D721Med (cell line): ENCODE data around the gene MXD4.

ENCODE experiments used
- DNase-seq: peaks from one replicate; pipeline ENCODE4 v3.0.0; 2011; ENCODE audit warnings: low spot score; ENCODE audit not compliant: insufficient read length
- FAIRE-seq: peaks from 2 replicates; lab custom pipeline; 2011; peaks lifted over from hg19 to GRCh38; lab: Jason Lieb, UNC
- TF ChIP-seq, protein P1 (sequence below): IDR thresholded peaks from 2 replicates; pipeline ENCODE4 v1.5.1; 2012; ENCODE audit warnings: mild to moderate bottlenecking, control low read depth; ENCODE audit not compliant: insufficient read depth; ENCODE audit errors: missing control alignments

MXD4 gene

DNA sequence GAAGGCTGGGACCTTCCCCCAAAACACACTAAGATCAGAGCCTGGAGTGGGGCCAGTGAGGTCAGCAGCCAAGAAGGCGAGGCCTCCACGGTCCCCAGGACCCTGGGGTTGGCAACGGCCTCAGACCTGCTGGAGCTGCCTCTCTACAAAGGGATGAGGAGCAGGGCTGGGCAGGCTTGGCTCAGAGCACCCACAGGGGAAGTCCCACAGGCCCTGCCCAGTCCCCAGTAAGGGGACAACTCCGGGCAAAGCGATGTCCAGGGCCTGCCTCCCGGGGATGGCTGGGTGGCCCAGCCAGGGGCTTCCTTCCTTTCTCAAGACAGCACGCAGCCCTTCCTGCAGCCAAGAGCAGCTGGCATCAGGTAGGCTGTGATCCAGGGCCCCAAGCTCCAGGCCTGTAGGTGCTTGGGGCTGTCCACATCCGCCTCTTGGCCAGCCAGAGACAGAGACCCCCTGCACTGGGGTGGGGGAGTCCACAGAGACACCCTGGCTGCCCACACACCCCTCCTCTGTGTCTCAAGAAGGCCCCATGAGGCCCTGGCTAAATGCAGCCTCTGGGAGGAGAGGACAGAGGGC, 5.7 kb downstream of the MXD4 start:
- TF ChIP-seq, protein P1, sequence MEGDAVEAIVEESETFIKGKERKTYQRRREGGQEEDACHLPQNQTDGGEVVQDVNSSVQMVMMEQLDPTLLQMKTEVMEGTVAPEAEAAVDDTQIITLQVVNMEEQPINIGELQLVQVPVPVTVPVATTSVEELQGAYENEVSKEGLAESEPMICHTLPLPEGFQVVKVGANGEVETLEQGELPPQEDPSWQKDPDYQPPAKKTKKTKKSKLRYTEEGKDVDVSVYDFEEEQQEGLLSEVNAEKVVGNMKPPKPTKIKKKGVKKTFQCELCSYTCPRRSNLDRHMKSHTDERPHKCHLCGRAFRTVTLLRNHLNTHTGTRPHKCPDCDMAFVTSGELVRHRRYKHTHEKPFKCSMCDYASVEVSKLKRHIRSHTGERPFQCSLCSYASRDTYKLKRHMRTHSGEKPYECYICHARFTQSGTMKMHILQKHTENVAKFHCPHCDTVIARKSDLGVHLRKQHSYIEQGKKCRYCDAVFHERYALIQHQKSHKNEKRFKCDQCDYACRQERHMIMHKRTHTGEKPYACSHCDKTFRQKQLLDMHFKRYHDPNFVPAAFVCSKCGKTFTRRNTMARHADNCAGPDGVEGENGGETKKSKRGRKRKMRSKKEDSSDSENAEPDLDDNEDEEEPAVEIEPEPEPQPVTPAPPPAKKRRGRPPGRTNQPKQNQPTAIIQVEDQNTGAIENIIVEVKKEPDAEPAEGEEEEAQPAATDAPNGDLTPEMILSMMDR, result no peak
- peak; percentile 2 for DNase-seq
- FAIRE-seq, result no peak

DNA sequence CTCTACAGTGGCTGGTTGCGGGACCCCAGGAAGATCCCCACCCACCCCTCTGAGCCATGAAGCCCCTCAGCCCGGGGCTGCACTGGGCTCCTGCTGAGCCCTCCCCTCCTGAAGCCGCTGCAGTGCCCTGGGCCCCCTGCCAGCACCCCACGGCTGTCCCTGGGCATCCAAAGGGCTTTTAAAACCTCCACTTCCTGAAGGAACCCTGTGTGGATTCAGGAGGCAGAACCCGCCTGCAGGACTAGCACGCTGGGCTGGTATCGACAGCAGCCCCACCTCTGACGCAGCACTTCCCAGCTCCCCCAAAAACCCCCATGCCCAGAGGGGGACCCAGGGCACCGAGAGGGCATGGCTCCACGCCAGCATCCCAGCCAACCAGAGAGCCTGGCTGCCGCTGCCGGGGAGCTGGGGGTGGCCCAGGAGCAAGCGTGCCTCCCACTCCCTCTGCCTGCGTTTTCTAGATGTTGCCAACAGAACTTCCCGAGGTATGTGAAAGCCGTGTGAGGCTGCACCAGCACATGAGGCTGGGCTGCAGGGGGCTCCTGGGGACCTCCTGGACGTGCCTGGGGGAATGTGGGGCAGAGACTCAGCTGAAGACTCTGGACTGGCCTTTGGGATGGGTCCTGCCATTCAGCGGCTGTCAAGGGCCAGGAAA, 6.3 kb downstream of the MXD4 start:
- TF ChIP-seq, protein P1, result no peak
- DNase-seq, result peak; percentile 1
- FAIRE-seq, result no peak

DNA sequence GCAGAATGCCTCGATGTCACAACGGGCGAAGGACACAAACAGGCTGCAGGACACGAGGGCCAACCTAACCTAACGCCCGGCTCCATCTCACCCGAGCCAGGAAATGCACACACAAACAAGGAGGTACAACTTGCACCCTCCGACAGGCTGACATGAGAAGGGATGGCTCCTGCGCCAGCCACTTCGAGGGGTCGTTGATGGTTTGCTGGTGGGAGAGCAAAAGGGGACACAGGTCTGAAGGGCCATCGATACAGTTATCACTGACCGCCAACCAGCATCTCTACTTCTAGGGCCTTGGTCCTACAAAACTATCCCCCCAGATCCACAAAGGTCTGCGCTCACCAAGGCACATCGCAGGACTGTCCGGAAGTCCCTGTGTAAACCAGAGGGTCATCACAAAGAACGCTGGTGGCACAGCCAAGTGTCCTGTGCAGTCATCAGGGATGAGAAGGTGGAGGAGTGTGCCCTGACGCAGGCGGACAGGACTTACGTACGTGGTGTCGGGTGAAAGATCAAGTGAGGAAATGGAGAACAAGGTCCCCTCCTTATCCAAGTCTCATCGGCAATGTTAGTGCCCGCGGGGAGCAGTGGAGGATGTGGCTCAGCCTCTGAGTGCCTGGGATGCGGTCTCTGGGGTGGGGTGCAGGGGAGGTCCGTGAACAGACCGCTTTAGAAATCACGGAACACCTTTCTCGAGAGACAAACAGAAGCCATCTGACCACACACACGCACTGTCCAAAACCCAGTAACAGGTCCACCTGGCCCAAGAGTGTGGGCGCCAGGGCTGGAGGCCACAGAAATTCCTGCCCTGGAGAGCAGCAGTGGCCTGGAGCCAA, 7.0 kb downstream of the MXD4 start:
- FAIRE-seq (no peak), DNase-seq (peak; percentile 5)
- TF ChIP-seq, protein P1, result no peak

DNA sequence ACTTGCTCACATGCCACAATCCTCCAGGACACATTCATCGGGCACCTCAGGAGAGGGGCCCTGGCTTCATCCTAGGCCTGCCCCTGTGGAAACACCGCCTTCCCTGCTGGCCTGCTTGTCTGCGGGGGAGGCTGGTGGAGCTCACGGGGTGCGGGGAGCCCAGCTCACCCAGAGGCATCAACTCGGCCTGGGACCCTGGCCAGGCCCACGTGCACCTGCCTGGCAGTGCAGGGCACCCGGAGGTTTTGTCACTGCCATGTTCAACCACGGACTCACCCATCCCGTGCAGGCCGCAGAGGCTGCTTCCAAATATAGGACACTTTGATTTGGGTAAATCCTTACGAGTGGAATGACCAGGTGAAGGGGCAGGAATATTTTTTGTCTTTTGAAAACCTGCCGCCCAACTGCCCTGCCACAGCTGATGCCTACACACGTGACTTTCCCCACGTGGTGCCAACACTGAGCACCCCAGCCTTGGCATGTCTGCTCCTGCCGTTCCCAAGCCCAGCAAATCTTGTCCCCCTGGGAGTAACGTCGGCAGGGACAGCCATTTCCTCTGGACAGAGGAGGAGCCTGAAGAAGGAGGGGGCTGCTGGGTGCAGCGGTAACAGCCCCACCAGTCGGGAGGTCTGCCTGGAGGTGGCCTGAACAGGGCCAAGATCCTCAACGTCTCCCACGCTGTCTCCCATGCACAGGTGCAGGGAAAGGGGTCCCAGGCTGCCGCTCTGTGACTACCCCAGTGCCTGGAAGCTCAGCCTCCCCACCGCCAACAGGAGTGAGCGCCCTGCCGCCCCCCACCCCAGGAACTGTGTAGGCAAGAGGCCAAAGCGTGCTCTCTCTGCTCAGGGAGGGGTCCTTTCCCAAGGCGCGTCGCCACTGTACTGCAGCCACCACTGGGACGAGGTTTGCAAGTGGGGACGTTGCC, 8.5 kb downstream of the MXD4 start:
- DNase-seq (peak; percentile 10), FAIRE-seq (no peak)
- TF ChIP-seq, protein P1, result no peak

DNA sequence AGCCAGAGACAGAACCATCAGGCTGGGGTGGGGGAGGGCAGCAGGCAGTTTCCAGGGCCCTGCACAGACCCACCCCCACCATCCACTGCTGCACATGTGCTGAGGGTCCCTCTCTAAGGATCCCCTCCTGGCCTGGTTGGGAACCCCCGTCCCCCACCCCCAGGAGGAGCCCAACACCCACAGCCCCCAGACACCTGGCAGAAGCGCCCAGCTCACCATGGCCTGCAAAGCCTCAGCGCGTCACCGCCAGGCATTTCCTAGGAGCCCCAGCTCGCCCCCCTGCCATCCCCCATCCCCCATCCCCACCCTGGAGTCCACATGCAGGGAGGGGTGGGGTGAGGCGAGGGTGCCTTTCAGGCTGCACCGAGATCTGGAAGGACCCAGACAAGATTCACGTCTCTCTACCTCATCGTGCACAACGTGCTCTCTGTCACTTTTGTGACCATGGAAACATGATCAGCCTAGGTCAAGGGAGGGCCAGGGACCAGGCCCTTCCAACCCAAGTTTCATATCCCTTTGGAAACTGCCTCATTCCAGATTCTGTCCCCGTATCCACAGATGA, 9.3 kb downstream of the MXD4 start:
- TF ChIP-seq, protein P1, result no peak
- DNase-seq (no peak), FAIRE-seq (no peak)

DNA sequence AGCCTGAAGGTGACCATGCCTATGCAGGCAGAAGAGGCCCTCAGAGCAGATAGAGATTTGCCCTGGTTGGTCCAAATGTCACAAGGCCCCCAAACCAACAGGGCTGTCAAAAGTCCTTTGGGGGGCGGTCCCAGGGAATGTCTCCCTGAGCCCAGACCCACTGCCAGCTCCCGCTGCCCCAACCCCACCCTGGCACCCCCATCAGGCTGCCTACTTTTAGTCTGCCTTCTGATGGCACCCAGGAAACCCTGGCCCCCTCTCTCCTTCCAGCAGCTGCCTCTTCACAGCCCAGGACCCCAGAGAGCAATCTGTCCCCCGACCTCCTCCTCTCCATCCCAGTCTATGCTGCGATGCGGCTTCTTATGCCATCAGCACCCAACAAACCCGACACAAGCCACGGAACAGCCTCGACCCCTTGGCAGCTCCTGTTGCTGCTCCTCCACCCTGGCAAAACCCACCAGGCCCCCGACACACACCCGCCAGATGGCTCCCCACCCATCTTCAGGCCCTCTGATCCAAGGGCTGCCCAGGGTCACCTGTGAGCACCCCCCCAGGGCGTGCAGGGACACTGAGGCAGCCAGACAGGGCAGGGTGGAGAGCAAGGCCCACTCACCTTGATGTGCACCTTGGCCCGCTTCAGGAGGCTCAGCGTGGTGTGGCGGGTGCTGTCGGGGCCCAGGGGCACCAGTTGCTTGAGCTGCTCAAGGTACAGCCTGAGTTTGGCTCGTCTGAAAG, 9.9 kb downstream of the MXD4 start:
- FAIRE-seq (no peak), DNase-seq (peak; percentile 11)
- TF ChIP-seq, protein P1, result no peak
